Measurements from ENCODE around the gene TMEM156.

TMEM156 gene

DNA sequence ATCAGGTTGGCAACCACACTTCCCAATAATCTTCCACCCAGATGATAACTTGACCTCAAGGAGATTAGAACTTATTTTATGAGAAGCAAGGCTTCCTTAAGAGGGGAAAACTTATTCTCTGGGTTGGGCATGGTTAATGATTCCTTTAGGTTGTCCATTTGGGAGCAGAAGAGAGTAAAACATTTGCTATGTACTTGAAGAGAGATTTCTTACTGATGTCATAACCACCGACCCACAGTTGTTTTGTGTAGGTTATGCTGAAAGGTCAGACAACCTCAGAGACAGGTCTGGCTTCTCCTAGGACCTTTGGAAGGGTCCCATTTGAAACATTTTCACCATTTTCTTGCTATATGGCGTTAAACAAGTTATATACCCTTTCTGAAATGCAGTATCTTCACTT is 108.5 kb downstream of the TMEM156 start:
- no peak for DNase-seq (ENCODE audit: low read depth)

DNA sequence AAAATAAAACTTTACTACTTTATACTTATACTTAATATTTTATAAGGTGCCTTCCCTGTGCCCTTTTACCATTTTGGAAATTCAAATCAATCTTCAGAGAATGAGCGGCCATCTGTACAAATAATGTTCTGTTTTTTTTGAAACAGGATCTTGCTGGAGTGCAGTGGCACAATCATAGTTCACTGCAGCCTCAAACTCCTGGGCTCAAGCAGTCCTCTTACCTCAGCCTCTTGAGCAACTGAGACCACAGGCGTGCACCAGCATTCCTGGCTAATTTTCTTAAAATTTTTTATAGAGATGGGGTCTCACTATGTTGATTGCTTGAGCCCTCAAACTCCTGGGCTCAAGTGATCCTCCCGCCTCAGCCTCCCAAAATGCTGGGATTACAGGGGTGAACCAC is 111.1 kb downstream of the TMEM156 start:
- no peak for DNase-seq (ENCODE audit: low read depth)

DNA sequence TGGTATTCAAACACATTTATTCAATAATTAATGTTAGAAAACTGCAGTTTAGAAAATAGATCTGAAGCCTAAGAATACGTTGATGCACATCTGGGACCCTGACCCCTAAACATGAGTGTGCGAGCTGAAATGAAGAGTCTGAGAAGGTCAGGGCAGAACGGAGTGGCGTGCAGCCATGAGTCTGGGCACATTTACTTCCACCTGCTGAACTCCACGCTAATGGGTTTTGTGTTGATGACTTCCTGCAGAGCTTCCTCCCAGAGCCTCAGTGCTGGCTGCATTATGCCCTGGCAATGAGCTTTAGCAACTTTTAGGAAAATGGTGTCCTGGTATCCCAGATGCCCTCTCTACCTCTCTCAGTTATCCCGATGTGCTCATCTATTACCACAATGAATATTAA is 111.5 kb downstream of the TMEM156 start:
- no peak for DNase-seq (ENCODE audit: low read depth)

DNA sequence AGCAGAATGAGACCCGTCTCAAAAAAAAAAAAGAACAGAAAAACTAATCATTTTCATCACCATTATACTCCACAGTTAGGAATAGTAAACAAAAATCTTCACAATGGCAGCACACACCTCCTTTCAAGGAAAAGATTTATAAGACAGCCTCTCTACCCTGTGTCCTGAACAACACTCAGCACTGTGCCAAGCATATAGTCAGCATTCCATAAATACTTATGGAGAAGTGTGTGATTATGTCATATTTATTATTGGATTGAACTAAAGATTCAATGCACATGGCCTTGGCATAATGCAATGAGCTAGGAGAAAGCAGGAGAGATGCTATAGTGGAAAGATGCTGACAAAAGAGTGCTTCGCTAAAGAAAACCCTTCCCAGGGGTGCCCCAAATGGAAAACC is 112.0 kb downstream of the TMEM156 start:
- DNase-seq (ENCODE audit: low read depth), result no peak

DNA sequence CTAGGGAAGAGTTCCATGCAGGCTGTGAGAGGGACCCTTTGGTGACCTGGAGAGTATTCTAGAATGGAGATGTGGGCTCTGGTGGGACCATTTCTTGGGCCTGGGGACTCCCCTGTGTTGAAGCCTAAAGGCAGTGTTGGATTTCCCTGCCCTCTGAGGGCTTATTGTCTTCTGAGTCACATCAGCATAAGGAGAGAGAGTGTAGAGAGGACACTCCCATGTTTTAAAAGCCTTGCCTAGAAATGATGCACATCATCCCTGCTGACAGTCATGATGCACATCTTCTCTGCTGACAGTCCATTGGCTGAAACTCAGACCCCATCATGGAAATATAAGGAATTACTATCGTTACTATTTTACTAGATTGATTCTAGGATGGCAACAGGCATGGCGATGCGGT is 112.7 kb downstream of the TMEM156 start:
- DNase-seq (ENCODE audit: low read depth), result no peak

DNA sequence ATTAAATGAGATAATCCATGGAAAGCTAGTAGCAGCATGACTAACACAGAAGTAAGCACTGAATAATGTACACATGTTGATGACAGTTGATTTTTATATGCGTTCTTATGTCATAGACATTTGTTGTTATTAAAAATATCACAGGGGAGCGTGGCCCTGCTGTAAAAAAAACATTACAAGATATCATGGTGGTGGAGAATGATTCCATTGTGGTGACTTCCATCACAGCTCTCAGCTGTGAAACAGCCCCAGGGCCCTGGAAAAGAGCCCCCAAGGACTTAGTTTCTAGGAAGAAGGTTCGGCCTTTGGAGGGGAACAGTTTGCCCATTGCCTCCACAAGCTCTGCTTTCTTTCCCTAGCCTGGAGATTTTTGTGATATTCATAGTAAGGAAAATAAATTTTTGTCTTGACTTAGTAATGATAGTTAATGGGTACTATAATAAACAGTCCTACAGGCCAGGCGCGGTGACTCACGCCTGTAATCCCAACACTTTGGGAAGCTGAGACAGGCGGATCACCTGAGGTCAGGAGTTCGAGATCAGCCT is 114.7 kb downstream of the TMEM156 start:
- no peak for DNase-seq (ENCODE audit: low read depth)
